K562 (cell line): ENCODE results near the gene OPA3. TPM values are rescaled to one million over a fixed set of nuclear protein-coding genes. Genes with fewer than 3 reads are reported as not detected.

Experiments used
- ATAC-seq: fragments of 200-7000 bp; cut with Tn5 transposase; 3 replicates; pipeline ENCODE4 v1.9.1; 2020; ENCODE audit warnings: moderate library complexity
- BruUV-seq: library from RNA; stranded (reverse); fragments of 400-500 nt; replicated peaks from 2 replicates; lab custom pipeline; 2021; lab: Mats Ljungman, UMichigan
- CTCF ChIA-PET: fragments of 300-600 bp; formaldehyde crosslinking; extraction: SDS; loops from one replicate; lab custom pipeline; 2021; ENCODE audit warnings: low intra/inter-chr PET ratio; lab: Yijun Ruan, JAX
- POLR2A ChIA-PET: fragments of 300-600, 350-650 bp; sonication (Branson Sonifier 250); formaldehyde crosslinking; extraction: SDS; loops from one replicate; lab custom pipeline; 2021; ENCODE audit warnings: antibody characterized with exemption, inconsistent platforms; lab: Yijun Ruan, JAX
- DNase-seq, 4 experiments: peaks; one replicate each; pipeline versions ENCODE4 v3.0.0 to v3.0.0-alpha.2; 2011 to 2018; ENCODE audit warnings: low spot score in 3 of 4, mixed read lengths in 3 of 4; ENCODE audit errors: extremely low read depth in 1 of 4
- FAIRE-seq: peaks from 2 replicates; lab custom pipeline; 2011; peaks lifted over from hg19 to GRCh38; lab: Jason Lieb, UNC
- H2AFZ ChIP-seq: 2 replicates; pipeline ENCODE4 v1.6.0; 2011; ENCODE audit warnings: low read depth, low read length, control low read depth, inconsistent platforms
- H3K27ac ChIP-seq: fragments of 200-600 bp; 3 replicates; pipeline ENCODE4 v1.8.0; 2011; ENCODE audit warnings: low read depth, mild to moderate bottlenecking, control low read depth, inconsistent platforms, low read length, moderate library complexity, mixed read lengths; ENCODE audit errors: extremely low read depth
- H3K27me3 ChIP-seq, 2 experiments: fragments of 300-600 bp in 1 of 2; 2 replicates in 1 of 2; 3 replicates in 1 of 2; pipeline versions ENCODE4 v1.6.0 to v1.8.0; 2011; ENCODE audit warnings: inconsistent platforms in 2 of 2, low read length in 2 of 2, mild to moderate bottlenecking in 1 of 2, mixed read lengths in 1 of 2, moderate library complexity in 1 of 2; ENCODE audit not compliant: control insufficient read depth in 2 of 2, insufficient read depth in 2 of 2
- H3K36me3 ChIP-seq: fragments of 300-600 bp; 3 replicates; pipeline ENCODE4 v1.8.0; 2011; ENCODE audit warnings: mild to moderate bottlenecking, low read length, inconsistent platforms; ENCODE audit not compliant: control insufficient read depth, insufficient read depth
- H3K4me1 ChIP-seq, 2 experiments: fragments of 200-600 bp in 1 of 2; replicated peaks in 1 of 2; 2 replicates in 1 of 2; 3 replicates in 1 of 2; pipeline versions ENCODE4 v1.5.1 to v1.8.0; 2011; ENCODE audit warnings: inconsistent platforms in 2 of 2, low read length in 2 of 2, mild to moderate bottlenecking in 1 of 2, mixed read lengths in 1 of 2, moderate library complexity in 1 of 2; ENCODE audit not compliant: control insufficient read depth in 2 of 2, insufficient read depth in 2 of 2
- H3K4me2 ChIP-seq: 2 replicates; pipeline ENCODE4 v1.6.1; 2011; ENCODE audit warnings: low read length, control low read depth, inconsistent platforms, mixed read lengths; ENCODE audit not compliant: insufficient read depth
- H3K4me3 ChIP-seq: fragments of 200-600 bp; sonication (generic), shearing (Covaris generic); 2 replicates; pipeline ENCODE4 v1.5.1; 2016; ENCODE audit warnings: control low read depth, inconsistent platforms
- H3K79me2 ChIP-seq: fragments of 200-600 bp; 3 replicates; pipeline ENCODE4 v1.8.0; 2011; ENCODE audit warnings: low read length, inconsistent platforms; ENCODE audit not compliant: control insufficient read depth, insufficient read depth
- H3K9ac ChIP-seq, 2 experiments: 2 replicates each; pipeline versions ENCODE4 v1.6.0 to v1.6.1; 2011; ENCODE audit warnings: low read depth in 2 of 2, low read length in 2 of 2, control low read depth in 1 of 2, inconsistent platforms in 1 of 2, mild to moderate bottlenecking in 1 of 2, mixed read lengths in 1 of 2; ENCODE audit not compliant: insufficient read depth in 1 of 2
- H3K9me1 ChIP-seq: one replicate; pipeline ENCODE4 v1.6.0; 2011; ENCODE audit warnings: inconsistent platforms, mild to moderate bottlenecking, low read length, moderate library complexity; ENCODE audit not compliant: control insufficient read depth, insufficient read depth
- H3K9me3 ChIP-seq: replicated peaks from 2 replicates; pipeline ENCODE4 v1.5.1; 2011; ENCODE audit warnings: low read depth, low read length, inconsistent platforms; ENCODE audit not compliant: control insufficient read depth, insufficient read depth
- H4K20me1 ChIP-seq: replicated peaks from 2 replicates; pipeline ENCODE4 v1.6.1; 2011; ENCODE audit warnings: low read length, inconsistent platforms, mixed read lengths; ENCODE audit not compliant: control insufficient read depth, insufficient read depth
- CREB1 ChIP-seq, 2 experiments: sonication (generic) in 1 of 2; formaldehyde crosslinking in 1 of 2; IDR thresholded peaks; 2 replicates each; pipeline versions ENCODE4 v1.6.1 to v1.8.0; 2012 to 2022; ENCODE audit warnings: inconsistent platforms in 1 of 2, mild to moderate bottlenecking in 1 of 2, missing genetic modification reagents in 1 of 2, moderate library complexity in 1 of 2
- FOSL1 ChIP-seq: fragments of 200-800 bp; sonication (Bioruptor generic); conservative IDR thresholded peaks from 2 replicates; pipeline ENCODE4 v1.6.1; 2016; ENCODE audit warnings: missing genetic modification characterization, missing compliant biosample characterization
- GATAD2B ChIP-seq: fragments of 450-650 bp; IDR thresholded peaks from 2 replicates; pipeline ENCODE4 v1.6.1; 2017; ENCODE audit warnings: mild to moderate bottlenecking, borderline replicate concordance
- HDAC2 ChIP-seq: fragments of 450-650 bp; IDR thresholded peaks from 2 replicates; pipeline ENCODE4 v1.6.1; 2016; ENCODE audit warnings: mild to moderate bottlenecking
- LEF1 ChIP-seq: fragments of 450-650 bp; IDR thresholded peaks from 2 replicates; pipeline ENCODE4 v1.6.1; 2016; ENCODE audit warnings: mild to moderate bottlenecking
- MBD1 ChIP-seq: fragments of 250-450 bp; sonication (Bioruptor Pico); IDR thresholded peaks from 2 replicates; pipeline ENCODE4 v1.8.0; 2022; ENCODE audit warnings: inconsistent platforms
- STAG1 ChIP-seq: sonication (generic); formaldehyde crosslinking; IDR thresholded peaks from 2 replicates; pipeline ENCODE4 v1.5.0; 2020; ENCODE audit warnings: missing genetic modification reagents, borderline replicate concordance
- UBTF ChIP-seq, 2 experiments: IDR thresholded peaks; 2 replicates each; pipeline ENCODE4 v1.6.1; 2012; ENCODE audit warnings: improper control_type of control experiment in 2 of 2, low read depth in 2 of 2, low read length in 2 of 2, borderline replicate concordance in 1 of 2
- YY1 ChIP-seq, 3 experiments: IDR thresholded peaks; 2 replicates each; pipeline ENCODE4 v1.6.1; 2011; ENCODE audit warnings: low read length in 2 of 3, mild to moderate bottlenecking in 2 of 3, moderate library complexity in 2 of 3, borderline replicate concordance in 1 of 3, control low read depth in 1 of 3, low read depth in 1 of 3; ENCODE audit not compliant: insufficient read depth in 3 of 3, insufficient replicate concordance in 2 of 3, control insufficient read depth in 1 of 3, insufficient read length in 1 of 3; ENCODE audit errors: extremely low read depth in 1 of 3
- ZKSCAN8 ChIP-seq: fragments of 200-800 bp; sonication (Bioruptor generic); IDR thresholded peaks from 2 replicates; pipeline ENCODE4 v1.6.1; 2016; ENCODE audit warnings: missing genetic modification characterization, missing compliant biosample characterization
- ZNF347 ChIP-seq: fragments of 450-650 bp; formaldehyde crosslinking; IDR thresholded peaks from 2 replicates; pipeline ENCODE4 v1.4.0; 2020; ENCODE audit warnings: low read depth, mild to moderate bottlenecking, moderate library complexity
- ZNF589 ChIP-seq: fragments of 200-800 bp; sonication (Bioruptor generic); IDR thresholded peaks from 2 replicates; pipeline ENCODE4 v1.6.1; 2016; ENCODE audit warnings: low read depth, missing genetic modification characterization, missing compliant biosample characterization
- ZNF830 ChIP-seq: fragments of 250-450 bp; sonication (Bioruptor Pico); IDR thresholded peaks from 2 replicates; pipeline ENCODE4 v1.5.0; 2021; ENCODE audit warnings: mild to moderate bottlenecking
- ZSCAN29 ChIP-seq: fragments of 450-650 bp; IDR thresholded peaks from 2 replicates; pipeline ENCODE4 v1.6.1; 2017
- WGBS: fragments of 100-300 bp; shearing (Covaris generic); methylation state at CpG from one replicate; pipeline ENCODE4 v1.1.6; 2016; ENCODE audit warnings: low coverage, mixed read lengths; ENCODE audit not compliant: insufficient coverage; ENCODE audit errors: missing lambda C conversion rate; 5-methylcytosine and 5-hydroxymethylcytosine counted together
- in situ Hi-C: fragments of 300-500 bp; cut with MboI; formaldehyde crosslinking; loops from 4 replicates; pipeline ENCODE4 v1.15.0; 2018; ENCODE audit warnings: inconsistent platforms, mixed read lengths
- intact Hi-C: fragments of 100-400 bp; cut with micrococcal nuclease; formaldehyde crosslinking; loops from 2 replicates; pipeline ENCODE4 v1.14.2; 2022
- polyA plus RNA-seq, 8 experiments: library from polyadenylated mRNA; depleted of rRNA in 4 of 8; stranded (reverse) in 5 of 8; unstranded in 3 of 8; fragments of >200 nt; fragmentation: Nextera tagmentation in 2 of 8; fragmentation: Illumina TruSeq in 1 of 8; extraction: Ambion mirVana in 2 of 8; extraction: Trizol in 1 of 8; gene quantifications; 2 replicates each; pipeline versions ENCODE4 v1.2.1 to v1.2.3, GENCODE V29; 2011 to 2014; ENCODE audit warnings: inconsistent platforms in 1 of 8, missing spikeins in 1 of 8
- total RNA-seq, 7 experiments: library from RNA; depleted of rRNA in 6 of 7; stranded (reverse); fragments of >200 nt in 6 of 7; fragmentation: Illumina TruSeq in 2 of 7; extraction: Trizol in 2 of 7; gene quantifications; 2 replicates each; pipeline versions ENCODE4 v1.2.1 to v1.2.3, GENCODE V29; 2011 to 2021; ENCODE audit warnings: low replicate concordance in 1 of 7

Gene OPA3
- total and polyA plus RNA-seq, 9 of the 15 experiments (the other 6 are each of a cell fraction or from before 2014, with no cell fraction given), result 1.4 to 18.8 (median 9.0) TPM

- TF ChIP-seq STAG1 (CRISPR knock-in tag), result no peak
- TF ChIP-seq ZNF589, result peak; percentile 83
- no peak for TF ChIP-seq ZSCAN29
- TF ChIP-seq MBD1 (CRISPR knock-in tag), result no peak
- TF ChIP-seq ZNF830 (CRISPR knock-in tag), result 0 out of 2 replicates have a peak, but pooled peaks have one; percentile 75
- no peak for TF ChIP-seq ZKSCAN8 (CRISPR knock-in tag)
- no peak for TF ChIP-seq GATAD2B
- TF ChIP-seq LEF1, result peak; percentile 54; the same call in 1 of the 2 replicates
Observed at GRCh38 chr19:45508861-45509691, 75.5 kb downstream of the OPA3 start (continued).

- Histone ChIP-seq H3K27ac (peak overlapping the region; percentile 98), H3K9ac (peak overlapping the region; percentile 95 to 97), H3K9me3 (no peaks in the 10 kb centered on the region), H3K27me3 (no peaks in the 10 kb centered on the region), H4K20me1 (no peaks in the 10 kb centered on the region), H3K4me2 (peak overlapping the region; percentile 97), H3K9me1 (no peaks in the 10 kb centered on the region), H2AFZ (no peak overlapping the region), H3K79me2 (peaks cover 71% of the 10 kb centered on the region), H3K4me3 (peak overlapping the region; percentile 99), H3K36me3 (peaks cover 37% of the 10 kb centered on the region; the same call in 2 of the 3 replicates), H3K4me1 (peaks cover 32 to 45% of the 10 kb centered on the region in 2 experiments)
- DNase-seq (peak in 3 of 4 experiments; percentile 55 to 76 (median 57)), FAIRE-seq (no peak), ATAC-seq (peak; percentile 29)
- intact Hi-C loops, result loop anchor here (5.0 kb wide), 1 partner anchor 134 kb away; no protein-coding TSS in a partner anchor
- BruUV-seq, result no TSS peak
- in situ Hi-C loops, result no loop called here
- ChIA-PET CTCF (no interaction called here), POLR2A (interaction anchor here (0.5 to 1.6 kb wide), 4 partner anchors 17 to 338 kb away, joined by 3 to 4 read pairs (median 4); no protein-coding TSS in a partner anchor)
- 2% methylated on average over 8 of the region's 26 CpGs for WGBS
- TF ChIP-seq FOSL1 (tag) (no peak), YY1 (IDR thresholded peaks at IDR 0.05; ENCODE audit: borderline replicate concordance in 1 of 3, control insufficient read depth in 1 of 3, extremely low read depth in 1 of 3, insufficient read depth in 3 of 3, insufficient read length in 1 of 3, insufficient replicate concordance in 2 of 3, low read depth in 1 of 3, low read length in 2 of 3) (peak in 1 of 3 experiments; percentile 25), UBTF (IDR thresholded peaks at IDR 0.05; ENCODE audit: borderline replicate concordance in 1 of 2, low read depth in 2 of 2, low read length in 2 of 2) (0 out of 4 replicates have a peak, but pooled peaks of 1 of the 2 experiments have one; percentile 25), CREB1 (IDR thresholded peaks at IDR 0.05) (no peak), CREB1 (CRISPR knock-in tag; IDR thresholded peaks at IDR 0.05) (0 out of 2 replicates have a peak, but pooled peaks have one; percentile 21), HDAC2 (0 out of 2 replicates have a peak, but pooled peaks have one; percentile 31), ZNF347 (no peak)
Observed at GRCh38 chr19:45508417-45508860, 76.2 kb downstream of the OPA3 start.
